Smooth muscle cell (in vitro differentiated cells): ENCODE data around the gene TPK1. TPM values are rescaled to one million over a fixed set of nuclear protein-coding genes. Genes with fewer than 3 reads are reported as not detected.

Experiments used
- DNase-seq: peaks from one replicate; lab custom pipeline; 2025; ENCODE audit not compliant: unreplicated experiment; lab: John Stamatoyannopoulos, UW
- H2AFZ ChIP-seq: fragments of 200-600 bp; sonication (generic); 2 replicates; pipeline ENCODE4 v1.6.0; 2016; ENCODE audit warnings: antibody characterized with exemption, low read depth, mild to moderate bottlenecking
- H3F3A ChIP-seq: fragments of 200-600 bp; sonication (generic); 2 replicates; pipeline ENCODE4 v1.6.0; 2017; ENCODE audit warnings: antibody characterized with exemption, low read depth
- H3K27ac ChIP-seq: fragments of 200-600 bp; sonication (generic); 2 replicates; pipeline ENCODE4 v1.5.1; 2016; ENCODE audit warnings: low read depth, mild to moderate bottlenecking
- H3K27me3 ChIP-seq: fragments of 200-600 bp; sonication (generic); 2 replicates; pipeline ENCODE4 v1.6.1; 2016; ENCODE audit warnings: low read depth, mild to moderate bottlenecking
- H3K36me3 ChIP-seq: fragments of 200-600 bp; sonication (generic); 2 replicates; pipeline ENCODE4 v1.5.1; 2016; ENCODE audit warnings: low read depth
- H3K4me1 ChIP-seq: fragments of 200-600 bp; sonication (generic); 2 replicates; pipeline ENCODE4 v1.5.1; 2016; ENCODE audit warnings: low read depth
- H3K4me2 ChIP-seq: fragments of 200-600 bp; sonication (generic); 2 replicates; pipeline ENCODE4 v1.6.0; 2016; ENCODE audit warnings: mild to moderate bottlenecking
- H3K4me3 ChIP-seq: fragments of 200-600 bp; sonication (generic); 2 replicates; pipeline ENCODE4 v1.5.1; 2016; ENCODE audit warnings: mild to moderate bottlenecking
- H3K79me2 ChIP-seq: fragments of 200-600 bp; sonication (generic); 2 replicates; pipeline ENCODE4 v1.6.0; 2016; ENCODE audit warnings: low read depth, mild to moderate bottlenecking
- H3K9ac ChIP-seq: fragments of 200-600 bp; sonication (generic); 2 replicates; pipeline ENCODE4 v1.6.0; 2016; ENCODE audit warnings: low read depth
- H3K9me3 ChIP-seq: fragments of 200-600 bp; sonication (generic); replicated peaks from 2 replicates; pipeline ENCODE4 v1.5.1; 2016; ENCODE audit warnings: low read depth
- H4K20me1 ChIP-seq: fragments of 200-600 bp; sonication (generic); 2 replicates; pipeline ENCODE4 v1.6.0; 2016; ENCODE audit warnings: low read depth
- WGBS: methylation state at CpG from one replicate; pipeline ENCODE4 v1.1.7; 2016; ENCODE audit warnings: low lambda C conversion rate; 5-methylcytosine and 5-hydroxymethylcytosine counted together
- polyA plus RNA-seq: library from polyadenylated mRNA; unstranded; fragments of >200 nt; fragmentation: Nextera tagmentation; extraction: Ambion mirVana; gene quantifications from 2 replicates; pipeline ENCODE4 v1.2.1, GENCODE V29; 2016
- total RNA-seq: library from RNA; depleted of rRNA; stranded (reverse); fragments of >200 nt; gene quantifications from 2 replicates; pipeline ENCODE4 v1.2.3, GENCODE V29; 2014
- TF ChIP-seq, protein P1 (sequence below): fragments of 200-600 bp; sonication (generic); IDR thresholded peaks from 2 replicates; pipeline ENCODE4 v1.5.1; 2017; ENCODE audit warnings: borderline replicate concordance, mild to moderate bottlenecking, antibody characterized with exemption; ENCODE audit not compliant: insufficient read depth, poor library complexity, severe bottlenecking

Gene TPK1
- total and polyA plus RNA-seq, 2 experiments from 2014 or later = 1.2 to 1.9 TPM

DNA sequence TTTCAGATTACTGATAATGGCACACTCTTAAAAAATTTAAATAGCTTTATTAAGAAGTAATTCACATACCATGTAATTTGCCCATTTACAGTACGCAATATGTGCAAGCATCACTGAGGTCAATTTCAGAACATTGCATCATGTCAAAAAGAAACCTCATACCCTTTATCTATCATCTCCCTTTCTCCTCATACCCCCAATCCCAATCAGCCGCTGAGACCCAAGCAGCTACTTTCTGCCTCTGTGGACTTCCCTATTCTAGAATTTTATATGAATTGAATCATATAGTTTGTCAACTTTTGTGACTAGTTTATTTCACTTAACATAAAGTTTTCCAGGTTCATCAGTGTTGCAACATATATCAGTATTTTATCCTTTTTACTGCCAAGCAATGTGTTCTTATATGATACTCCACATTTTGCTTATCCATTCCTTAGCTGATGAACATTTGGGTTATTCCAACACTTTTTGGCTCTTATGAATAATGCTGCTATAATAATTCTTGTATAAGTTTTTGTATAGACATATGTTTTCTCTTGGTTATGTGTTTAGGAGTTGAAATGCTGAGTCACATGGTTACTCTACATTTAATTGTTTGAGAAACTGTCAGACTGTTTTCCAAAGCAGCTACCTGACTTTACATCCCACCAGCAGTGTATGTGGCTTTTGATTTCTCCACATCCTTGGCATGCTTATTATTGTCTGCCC, 26.9 kb upstream of the TPK1 start:
- DNase-seq = no peak
- Histone ChIP-seq H3K9ac (no peak overlapping the region), H3K79me2 (no peaks in the 10 kb centered on the region), H4K20me1 (no peaks in the 10 kb centered on the region), H3K27ac (no peak overlapping the region), H3K4me1 (no peaks in the 10 kb centered on the region), H3K4me3 (no peak overlapping the region), H2AFZ (no peak overlapping the region), H3K36me3 (no peaks in the 10 kb centered on the region), H3K9me3 (no peaks in the 10 kb centered on the region), H3K4me2 (no peak overlapping the region), H3F3A (no peaks in the 10 kb centered on the region), H3K27me3 (peaks cover 17% of the 10 kb centered on the region)
- 95% methylated on average over 2 of the region's 2 CpGs for WGBS
- TF ChIP-seq, protein P1, sequence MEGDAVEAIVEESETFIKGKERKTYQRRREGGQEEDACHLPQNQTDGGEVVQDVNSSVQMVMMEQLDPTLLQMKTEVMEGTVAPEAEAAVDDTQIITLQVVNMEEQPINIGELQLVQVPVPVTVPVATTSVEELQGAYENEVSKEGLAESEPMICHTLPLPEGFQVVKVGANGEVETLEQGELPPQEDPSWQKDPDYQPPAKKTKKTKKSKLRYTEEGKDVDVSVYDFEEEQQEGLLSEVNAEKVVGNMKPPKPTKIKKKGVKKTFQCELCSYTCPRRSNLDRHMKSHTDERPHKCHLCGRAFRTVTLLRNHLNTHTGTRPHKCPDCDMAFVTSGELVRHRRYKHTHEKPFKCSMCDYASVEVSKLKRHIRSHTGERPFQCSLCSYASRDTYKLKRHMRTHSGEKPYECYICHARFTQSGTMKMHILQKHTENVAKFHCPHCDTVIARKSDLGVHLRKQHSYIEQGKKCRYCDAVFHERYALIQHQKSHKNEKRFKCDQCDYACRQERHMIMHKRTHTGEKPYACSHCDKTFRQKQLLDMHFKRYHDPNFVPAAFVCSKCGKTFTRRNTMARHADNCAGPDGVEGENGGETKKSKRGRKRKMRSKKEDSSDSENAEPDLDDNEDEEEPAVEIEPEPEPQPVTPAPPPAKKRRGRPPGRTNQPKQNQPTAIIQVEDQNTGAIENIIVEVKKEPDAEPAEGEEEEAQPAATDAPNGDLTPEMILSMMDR = no peak

GRCh38 chr7:144859739-144860138, 23.9 kb upstream of the TPK1 start:
- H3K79me2 ChIP-seq = no peaks in the 10 kb centered on the region
- no peaks in the 10 kb centered on the region for H4K20me1 ChIP-seq
- H3K4me3 ChIP-seq = no peak overlapping the region
- no peak overlapping the region for H2AFZ ChIP-seq
- H3K9me3 ChIP-seq = no peaks in the 10 kb centered on the region
- TF ChIP-seq, protein P1 = no peak
- no peaks in the 10 kb centered on the region for H3K36me3 ChIP-seq
- H3K27ac ChIP-seq = no peak overlapping the region
- H3K4me2 ChIP-seq = no peak overlapping the region
- H3K27me3 ChIP-seq = no peaks in the 10 kb centered on the region
- 75% methylated on average over 3 of the region's 3 CpGs for WGBS
- H3K9ac ChIP-seq = no peak overlapping the region
- no peaks in the 10 kb centered on the region for H3F3A ChIP-seq
- no peaks in the 10 kb centered on the region for H3K4me1 ChIP-seq
- no peak for DNase-seq

DNA sequence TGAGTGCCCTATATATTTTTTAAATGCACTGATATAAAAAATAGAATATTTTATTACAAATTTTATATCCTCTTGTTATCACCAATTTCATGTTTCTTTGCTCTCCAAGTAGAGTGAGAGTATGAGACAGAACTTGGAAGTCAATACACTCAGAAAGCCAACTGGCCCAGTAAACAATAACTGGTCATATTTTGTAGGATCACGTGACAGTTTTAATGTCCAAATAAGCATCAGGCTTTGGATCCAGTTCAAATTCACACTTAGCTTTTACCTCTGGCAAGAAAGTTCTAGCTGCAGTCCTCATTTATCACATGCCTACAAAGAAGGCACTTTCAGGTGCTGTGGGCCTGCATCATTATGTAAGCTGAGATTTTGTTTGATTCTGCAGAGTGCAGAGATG, 21.6 kb upstream of the TPK1 start:
- Histone ChIP-seq H3F3A (no peaks in the 10 kb centered on the region), H3K9ac (no peak overlapping the region), H3K4me1 (no peaks in the 10 kb centered on the region), H3K9me3 (no peaks in the 10 kb centered on the region), H3K4me3 (no peak overlapping the region), H2AFZ (no peak overlapping the region), H4K20me1 (no peaks in the 10 kb centered on the region), H3K4me2 (no peak overlapping the region), H3K36me3 (no peaks in the 10 kb centered on the region), H3K27me3 (no peaks in the 10 kb centered on the region), H3K79me2 (no peaks in the 10 kb centered on the region), H3K27ac (no peak overlapping the region)
- 100% methylated on average over 1 of the region's 1 CpG for WGBS
- TF ChIP-seq, protein P1 = no peak
- no peak for DNase-seq
